Measurements from ENCODE around the gene SORBS1.
A peak's percentile ranks its signal among the peaks of the same experiment; 100 is the strongest.

The SORBS1 gene

DNA sequence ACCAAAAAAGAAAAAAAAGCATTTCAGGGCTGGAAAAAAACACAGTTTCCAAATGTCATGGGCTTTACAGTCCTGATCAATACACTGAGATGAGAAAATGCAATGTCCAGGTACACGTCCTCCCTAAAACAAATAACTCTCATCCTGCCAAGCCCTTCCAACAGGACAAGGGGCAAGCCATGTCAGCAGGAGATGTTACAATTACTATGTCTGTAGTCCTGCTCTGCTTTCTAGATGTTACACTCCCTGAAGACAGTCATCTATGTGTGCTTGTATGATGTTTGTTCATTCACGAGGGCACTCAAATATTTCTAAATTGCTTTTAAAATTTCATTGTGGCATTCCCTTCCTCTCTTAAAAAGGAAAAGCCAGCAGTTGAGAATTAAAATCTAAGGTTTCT is 103.2 kb downstream of the SORBS1 start:
- Histone ChIP-seq H3K36me3 (no peaks in the 10 kb centered on the region), H3K4me3 (no peak overlapping the region), H3K4me1 (no peaks in the 10 kb centered on the region), H3K9me3 (no peaks in the 10 kb centered on the region), H3K9ac (no peak overlapping the region), H3K4me2 (no peak overlapping the region), H3K27me3 (no peaks in the 10 kb centered on the region; the same call in 1 of the 2 replicates), H3K27ac (no peak overlapping the region), H4K20me1 (no peaks in the 10 kb centered on the region)
- TF ChIP-seq Cebpa-rat (IDR thresholded peaks at IDR 0.05): no peak

DNA sequence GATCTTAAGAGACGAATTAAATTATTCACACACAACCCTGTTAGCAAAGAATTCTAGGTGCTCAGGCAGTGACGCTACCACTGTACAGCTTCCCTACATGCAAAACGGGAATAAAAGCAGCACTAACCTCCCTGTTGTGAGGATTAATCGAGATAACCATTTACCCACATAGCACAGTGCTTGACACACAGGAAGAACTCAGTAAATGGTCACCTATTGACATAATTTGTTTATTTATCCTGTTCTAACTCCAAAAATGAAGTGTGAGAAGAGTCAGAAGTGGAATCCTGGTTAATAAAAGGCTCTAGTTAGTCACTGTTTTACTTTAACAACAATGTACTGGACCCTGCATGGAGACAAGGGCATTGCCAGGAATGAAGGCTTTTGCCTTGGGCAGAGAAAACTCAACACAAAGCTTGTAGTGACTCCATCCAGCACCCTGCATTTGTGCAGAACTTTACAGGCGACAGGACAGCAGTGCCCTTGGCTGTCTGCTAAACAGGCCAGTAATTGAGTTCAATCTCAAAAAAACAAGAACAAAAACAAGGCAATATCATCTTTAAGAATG is 103.8 kb downstream of the SORBS1 start:
- no peak overlapping the region for H3K4me2 ChIP-seq
- TF ChIP-seq Cebpa-rat (IDR thresholded peaks at IDR 0.05): no peak
- no peaks in the 10 kb centered on the region; the same call in 1 of the 2 replicates for H3K27me3 ChIP-seq

DNA sequence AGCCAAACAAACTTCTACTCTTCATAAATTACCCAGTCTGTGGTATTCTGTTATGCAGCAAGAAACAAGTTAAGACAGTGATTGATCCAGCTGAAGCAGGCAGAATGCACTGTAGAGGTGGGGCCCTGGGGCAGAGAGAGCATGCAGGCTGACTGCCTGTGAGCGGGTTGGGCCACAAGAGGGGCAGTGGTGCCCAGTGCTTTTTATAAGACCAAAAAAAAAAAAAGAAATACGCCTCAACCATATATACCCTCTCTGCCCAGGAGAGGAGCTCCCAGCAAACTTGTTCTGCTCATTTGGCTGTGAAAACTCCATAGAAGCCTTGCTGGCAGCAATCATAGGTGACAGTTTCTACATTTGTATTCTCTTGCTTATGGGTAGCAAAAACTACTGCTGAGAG is 104.7 kb downstream of the SORBS1 start:
- H3K4me2 ChIP-seq: no peak overlapping the region
- H3K27me3 ChIP-seq: no peaks in the 10 kb centered on the region; the same call in 1 of the 2 replicates
- no peaks in the 10 kb centered on the region for H3K9me3 ChIP-seq
- peaks cover 7% of the 10 kb centered on the region for H3K4me1 ChIP-seq
- no peaks in the 10 kb centered on the region for H3K36me3 ChIP-seq
- H3K4me3 ChIP-seq: no peak overlapping the region
- H3K27ac ChIP-seq: no peak overlapping the region
- no peak overlapping the region for H3K9ac ChIP-seq
- H4K20me1 ChIP-seq: no peaks in the 10 kb centered on the region
- no peak for TF ChIP-seq Cebpa-rat (IDR thresholded peaks at IDR 0.05)

More for the DNA sequence above, 103.8 kb downstream of the SORBS1 start:
- H3K4me1 ChIP-seq: no peaks in the 10 kb centered on the region
- no peak overlapping the region for H3K4me3 ChIP-seq
- no peaks in the 10 kb centered on the region for H4K20me1 ChIP-seq
- no peak overlapping the region for H3K27ac ChIP-seq
- H3K36me3 ChIP-seq: no peaks in the 10 kb centered on the region
- H3K9ac ChIP-seq: no peak overlapping the region
- H3K9me3 ChIP-seq: no peaks in the 10 kb centered on the region

DNA sequence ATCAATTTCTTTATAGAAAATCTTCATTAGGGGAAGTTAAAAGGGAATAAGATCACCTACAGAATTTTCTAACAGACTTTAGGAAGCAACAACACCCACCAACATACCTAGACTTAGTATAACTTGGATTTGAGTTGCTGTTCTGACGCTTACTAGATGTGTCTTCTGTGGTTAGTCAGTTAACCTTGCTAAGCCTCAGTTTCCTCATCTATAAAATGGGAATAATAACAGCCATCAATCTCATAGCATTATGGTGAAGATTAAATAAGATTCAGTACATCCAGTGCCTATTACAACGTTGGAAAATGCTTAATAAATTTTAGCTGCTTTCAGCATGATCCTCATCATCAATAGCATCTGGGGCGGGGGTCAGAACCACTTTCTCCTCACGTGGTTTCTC is 106.2 kb downstream of the SORBS1 start:
- Histone ChIP-seq H3K36me3 (no peaks in the 10 kb centered on the region), H3K9ac (no peak overlapping the region), H3K4me2 (no peak overlapping the region), H3K27me3 (no peaks in the 10 kb centered on the region; the same call in 1 of the 2 replicates), H3K4me3 (no peak overlapping the region), H4K20me1 (no peaks in the 10 kb centered on the region), H3K27ac (no peak overlapping the region), H3K9me3 (no peaks in the 10 kb centered on the region), H3K4me1 (peaks cover 19% of the 10 kb centered on the region)
- no peak for TF ChIP-seq Cebpa-rat (IDR thresholded peaks at IDR 0.05)

DNA sequence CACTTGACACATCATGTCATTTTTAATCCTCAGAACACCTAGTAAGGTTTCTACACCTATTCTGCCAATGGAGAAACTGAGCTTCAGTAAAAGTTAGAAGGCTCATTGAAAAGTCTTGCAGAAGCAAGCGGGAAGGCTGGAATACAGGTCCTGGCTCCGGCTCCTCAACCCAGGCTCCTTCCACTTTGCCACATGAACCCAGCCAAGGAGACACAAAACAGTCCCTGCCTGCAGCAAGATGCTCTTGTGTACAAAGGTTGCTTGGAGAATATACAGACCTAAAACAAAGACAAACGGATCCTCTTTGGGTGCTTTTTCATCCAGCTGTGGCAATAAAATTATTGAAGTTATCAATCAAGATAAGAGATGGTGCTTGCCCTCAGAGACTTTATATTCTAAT is 106.8 kb downstream of the SORBS1 start:
- no peaks in the 10 kb centered on the region; the same call in 1 of the 2 replicates for H3K27me3 ChIP-seq
- H3K9me3 ChIP-seq: no peaks in the 10 kb centered on the region
- no peak overlapping the region for H3K27ac ChIP-seq
- no peaks in the 10 kb centered on the region for H4K20me1 ChIP-seq
- H3K4me1 ChIP-seq: peaks cover 19% of the 10 kb centered on the region
- H3K9ac ChIP-seq: no peak overlapping the region
- no peak overlapping the region for H3K4me3 ChIP-seq
- no peaks in the 10 kb centered on the region for H3K36me3 ChIP-seq
- TF ChIP-seq Cebpa-rat (IDR thresholded peaks at IDR 0.05): no peak
- H3K4me2 ChIP-seq: no peak overlapping the region

DNA sequence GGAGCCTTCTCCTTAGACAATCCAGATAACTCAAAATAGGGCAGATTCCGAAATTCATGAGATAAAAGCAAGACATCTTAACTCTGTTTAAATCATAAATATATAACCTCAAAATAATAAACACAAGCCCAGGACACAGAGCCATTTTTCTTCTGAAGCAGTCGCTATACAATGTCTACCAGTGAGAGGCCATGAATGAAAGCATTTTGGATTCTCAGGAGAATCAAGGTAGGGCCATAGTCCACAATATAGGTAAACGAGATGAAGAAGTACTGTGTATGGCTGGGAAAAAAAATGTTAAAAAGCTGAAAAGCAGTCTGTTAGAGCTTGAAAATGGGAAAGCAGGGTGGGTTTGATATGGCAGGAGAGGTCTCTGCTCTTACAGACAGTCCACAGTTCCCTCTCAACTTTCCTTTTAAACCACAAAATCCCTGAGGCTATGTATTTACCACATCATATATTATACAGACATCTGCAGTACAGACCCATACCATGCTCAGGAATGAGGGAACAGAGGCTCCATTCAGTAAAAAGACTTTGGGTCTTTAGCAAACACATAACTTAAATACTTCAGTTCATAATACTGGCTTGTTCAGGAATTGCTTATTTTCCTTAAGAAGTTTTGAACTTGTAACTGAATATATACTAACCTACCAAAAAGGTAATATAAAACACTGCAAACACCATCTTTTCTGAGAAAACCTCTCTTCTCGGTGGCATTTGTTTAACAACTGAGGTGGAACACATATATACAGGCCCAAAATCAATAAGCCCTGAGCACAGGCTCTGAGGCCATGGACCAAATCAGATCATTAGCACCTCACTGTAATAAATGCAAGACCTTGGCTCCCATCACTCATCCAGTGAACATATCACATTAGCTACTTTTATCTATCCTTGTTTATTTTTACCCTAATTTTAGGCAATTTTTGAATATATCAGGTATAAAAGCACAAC is 109.3 kb downstream of the SORBS1 start:
- H3K27me3 ChIP-seq: no peaks in the 10 kb centered on the region
- no peaks in the 10 kb centered on the region for H3K9me3 ChIP-seq
- no peak overlapping the region for H3K4me3 ChIP-seq
- peaks cover 44% of the 10 kb centered on the region for H3K4me1 ChIP-seq
- H3K36me3 ChIP-seq: no peaks in the 10 kb centered on the region
- H3K27ac ChIP-seq: no peak overlapping the region
- TF ChIP-seq Cebpa-rat (IDR thresholded peaks at IDR 0.05): no peak
- peak overlapping the region; percentile 33 for H3K4me2 ChIP-seq
- H3K9ac ChIP-seq: no peak overlapping the region
- no peaks in the 10 kb centered on the region for H4K20me1 ChIP-seq

DNA sequence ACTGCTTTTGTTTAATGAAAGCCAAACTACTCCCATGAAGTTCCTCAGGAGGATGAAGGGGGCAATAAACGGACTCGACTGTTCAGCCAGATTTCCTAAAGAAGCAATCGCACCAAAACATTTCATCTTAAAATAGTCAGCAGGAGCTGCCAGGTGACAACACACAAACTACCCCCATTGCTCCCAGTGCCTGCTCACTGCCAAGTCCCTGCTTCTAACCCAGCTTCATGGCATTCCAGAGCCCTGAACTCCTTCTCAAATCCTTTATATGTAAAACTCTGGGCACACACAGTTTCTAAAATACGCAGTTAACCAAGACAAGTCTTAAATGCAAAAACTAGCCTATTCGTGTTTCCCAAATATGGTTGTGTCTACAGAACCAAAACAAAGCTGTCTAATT is 110.0 kb downstream of the SORBS1 start:
- no peaks in the 10 kb centered on the region for H3K27me3 ChIP-seq
- no peaks in the 10 kb centered on the region for H3K36me3 ChIP-seq
- H3K4me3 ChIP-seq: no peak overlapping the region
- H4K20me1 ChIP-seq: no peaks in the 10 kb centered on the region
- no peaks in the 10 kb centered on the region for H3K9me3 ChIP-seq
- peak overlapping the region; percentile 11 for H3K4me2 ChIP-seq
- no peak for TF ChIP-seq Cebpa-rat (IDR thresholded peaks at IDR 0.05)
- H3K27ac ChIP-seq: no peak overlapping the region
- H3K9ac ChIP-seq: no peak overlapping the region
- peaks cover 51% of the 10 kb centered on the region for H3K4me1 ChIP-seq

DNA sequence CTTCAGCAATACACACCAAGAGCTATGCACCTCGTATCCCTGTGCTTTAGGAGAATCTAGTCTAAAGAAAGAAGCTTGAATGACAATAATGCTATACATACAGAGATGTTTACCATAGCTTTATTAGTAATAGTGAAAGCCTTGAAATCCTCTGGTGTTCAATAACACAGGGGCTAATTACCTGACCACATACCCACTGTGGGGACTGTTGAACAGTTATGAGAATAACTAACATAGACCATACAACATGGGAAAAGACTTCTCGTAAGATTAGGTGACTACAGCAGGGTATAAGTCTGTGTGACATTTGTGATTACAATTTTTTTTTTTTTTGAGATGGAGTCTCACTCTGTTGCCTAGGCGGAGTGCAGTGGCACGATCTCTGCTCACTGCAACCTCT is 111.0 kb downstream of the SORBS1 start:
- Histone ChIP-seq H4K20me1 (no peaks in the 10 kb centered on the region), H3K36me3 (no peaks in the 10 kb centered on the region), H3K4me1 (peaks cover 61% of the 10 kb centered on the region), H3K9me3 (no peaks in the 10 kb centered on the region), H3K9ac (no peak overlapping the region), H3K27me3 (no peaks in the 10 kb centered on the region), H3K27ac (no peak overlapping the region), H3K4me2 (no peak overlapping the region), H3K4me3 (no peak overlapping the region)
- no peak for TF ChIP-seq Cebpa-rat (IDR thresholded peaks at IDR 0.05)

DNA sequence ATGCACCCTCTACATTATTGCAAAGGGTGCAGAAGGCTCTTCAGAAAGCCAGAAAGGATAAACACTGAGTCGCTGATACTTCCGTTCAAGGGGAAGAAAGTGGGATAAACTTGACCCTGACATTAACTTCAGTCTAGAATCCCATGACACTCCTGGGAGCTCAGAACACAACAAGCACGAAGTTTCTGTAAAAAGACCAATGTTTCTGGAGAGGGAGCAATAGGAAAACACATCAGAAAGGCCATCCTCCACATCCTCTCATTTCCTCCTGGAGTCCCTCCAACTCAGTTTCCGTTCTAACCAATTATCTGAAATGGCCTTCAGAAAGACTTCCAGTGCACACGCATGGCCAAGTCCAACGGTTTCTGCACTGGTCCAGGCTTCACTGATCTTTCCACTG is 113.5 kb downstream of the SORBS1 start:
- H3K4me2 ChIP-seq: peak overlapping the region; percentile 62
- no peak overlapping the region for H3K4me3 ChIP-seq
- H3K4me1 ChIP-seq: peaks cover 73% of the 10 kb centered on the region
- TF ChIP-seq Cebpa-rat (IDR thresholded peaks at IDR 0.05): no peak
- no peaks in the 10 kb centered on the region for H3K9me3 ChIP-seq
- H3K9ac ChIP-seq: peak overlapping the region; percentile 5; the same call in 1 of the 2 replicates
- H3K27me3 ChIP-seq: no peaks in the 10 kb centered on the region
- H4K20me1 ChIP-seq: no peaks in the 10 kb centered on the region
- H3K27ac ChIP-seq: peak overlapping the region; percentile 69
- no peaks in the 10 kb centered on the region for H3K36me3 ChIP-seq

DNA sequence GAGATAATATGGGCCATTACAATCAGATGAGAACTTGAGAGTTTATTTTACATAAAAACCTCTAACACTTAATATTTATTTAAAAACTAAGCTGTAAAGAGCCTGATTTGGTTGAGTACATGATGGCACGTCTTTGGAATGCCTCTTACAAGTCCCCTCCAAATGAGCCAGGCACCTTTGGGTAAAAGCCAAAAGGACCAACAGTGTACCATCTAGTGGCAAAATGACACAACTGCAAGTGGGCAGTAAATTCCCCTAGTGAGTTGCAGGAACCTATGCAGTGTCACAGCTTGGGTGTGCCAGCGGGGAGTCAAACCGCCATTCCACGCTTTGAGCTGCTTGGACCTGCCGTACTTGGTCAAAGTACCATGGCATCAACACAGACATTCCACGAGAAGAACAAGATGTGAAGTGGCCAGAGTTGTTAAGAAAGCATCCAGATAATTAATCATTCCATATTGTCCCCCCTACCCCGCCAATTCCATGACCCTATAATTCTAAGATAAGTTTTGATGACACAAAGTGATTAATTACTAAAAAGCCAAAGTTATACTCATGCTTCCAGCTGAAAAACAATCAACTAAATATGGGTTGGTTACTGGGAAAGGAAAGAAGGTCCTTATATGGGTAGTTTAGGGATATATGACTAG is 115.2 kb downstream of the SORBS1 start:
- Histone ChIP-seq H3K4me3 (no peak overlapping the region), H4K20me1 (no peaks in the 10 kb centered on the region), H3K9me3 (no peaks in the 10 kb centered on the region), H3K4me1 (peaks cover 78% of the 10 kb centered on the region), H3K4me2 (peak overlapping the region; percentile 62), H3K27ac (no peak overlapping the region), H3K36me3 (no peaks in the 10 kb centered on the region), H3K9ac (no peak overlapping the region), H3K27me3 (no peaks in the 10 kb centered on the region)
- TF ChIP-seq Cebpa-rat (IDR thresholded peaks at IDR 0.05): no peak
